Left renal pelvis (tissue), 4 donors: ENCODE data around the gene RESP18. TPM values are rescaled to one million over a fixed set of nuclear protein-coding genes. Genes with fewer than 3 reads are reported as not detected.

ENCODE experiments used
- DNase-seq, 4 donors: peaks; one replicate each; pipeline ENCODE4 v3.0.0-alpha.2; 2013; ENCODE audit warnings: low read depth in 4 of 4, low spot score in 3 of 4
- polyA plus RNA-seq, 4 donors: library from polyadenylated mRNA; unstranded; fragments of 120-200 nt; gene quantifications; one replicate each; pipeline ENCODE4 v1.2.1, GENCODE V29; 2013; ENCODE audit not compliant: insufficient read length in 4 of 4

RESP18 gene
- polyA plus RNA-seq, 4 donors = not detected

DNA sequence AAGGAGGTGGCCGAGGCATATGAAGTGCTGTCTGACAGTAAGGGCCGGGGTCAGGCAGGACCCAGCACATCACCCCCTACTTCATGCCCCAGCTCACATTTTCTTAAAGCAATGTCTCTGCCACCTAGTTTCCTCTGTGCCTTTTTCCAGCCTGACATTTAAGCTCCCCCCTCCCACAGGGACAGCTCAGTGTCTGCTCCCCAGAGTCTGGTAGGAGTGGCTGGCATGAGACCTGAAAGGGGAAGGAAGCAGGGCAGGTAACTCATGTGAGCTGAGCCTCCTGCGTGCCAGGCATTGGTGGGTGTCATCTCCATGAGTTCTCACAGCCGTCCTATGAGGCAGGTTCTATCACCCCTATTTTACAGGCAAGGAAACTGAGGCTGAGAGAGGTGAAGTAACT lies 51.9 kb downstream of the RESP18 start:
- no peak for DNase-seq

DNA sequence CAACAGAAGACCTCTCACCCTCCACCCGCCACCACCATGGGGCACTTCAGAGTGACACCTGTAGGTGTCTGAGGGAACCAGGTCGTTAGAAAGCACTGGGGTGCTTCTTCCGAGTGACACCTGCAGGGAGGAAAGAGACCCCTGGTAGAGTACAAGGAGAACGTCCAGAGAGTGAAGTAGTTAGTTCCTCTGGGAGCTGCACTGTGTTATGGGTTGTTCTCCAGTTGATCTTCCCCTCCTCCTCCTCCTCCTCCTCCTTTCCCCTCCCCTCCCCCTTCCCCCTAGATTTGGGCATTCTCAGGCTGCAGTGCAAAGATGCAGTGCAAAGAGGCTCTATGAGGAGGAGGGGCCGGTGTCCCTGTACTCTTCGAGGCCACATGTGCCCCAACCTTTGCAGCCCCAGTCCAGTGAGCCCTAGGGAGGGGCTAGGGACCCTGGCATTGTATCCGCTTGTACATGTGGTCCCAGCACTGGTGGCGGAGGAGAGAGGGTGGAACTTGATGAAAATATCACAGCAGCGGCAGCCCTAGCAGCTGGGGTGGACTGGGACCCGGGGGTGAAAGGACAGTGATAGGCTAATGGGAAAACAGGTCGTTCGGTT lies 52.5 kb downstream of the RESP18 start:
- no peak for DNase-seq

DNA sequence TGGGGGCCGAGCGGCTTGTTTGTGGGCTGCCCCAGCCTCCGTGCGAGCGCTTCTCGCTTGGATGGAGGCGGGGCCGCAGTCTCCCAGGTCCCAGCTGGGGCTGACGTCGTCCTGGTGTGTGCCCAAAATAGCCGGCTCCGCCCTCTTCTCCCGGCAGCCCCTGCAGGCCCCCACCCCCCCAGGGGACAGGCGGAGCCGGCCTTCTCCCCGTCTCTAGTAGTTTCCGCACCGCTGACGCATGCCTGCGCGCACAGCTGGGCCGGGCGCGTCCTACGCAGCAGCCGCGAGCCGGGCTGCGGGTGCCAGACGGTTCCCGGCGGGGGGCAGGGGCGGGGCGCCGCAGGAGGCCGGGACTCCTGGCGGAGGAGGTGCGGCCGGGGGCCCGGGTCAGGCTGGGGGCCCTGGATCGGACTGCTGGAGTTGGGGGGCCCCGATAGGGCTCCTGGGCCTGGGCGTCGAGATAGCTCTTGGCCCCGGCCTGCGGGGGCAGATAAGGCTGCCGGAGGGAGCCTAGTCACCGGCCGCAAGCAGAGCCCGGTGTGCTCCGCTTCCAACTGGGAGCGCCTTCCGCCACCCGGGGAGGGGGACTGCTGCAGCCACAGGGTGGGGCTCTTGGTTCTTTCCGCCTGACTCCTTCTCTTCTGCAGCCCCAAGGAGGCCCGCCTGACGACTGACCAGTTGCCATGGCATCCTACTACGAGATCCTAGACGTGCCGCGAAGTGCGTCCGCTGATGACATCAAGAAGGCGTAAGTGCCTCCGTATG lies 53.2 kb downstream of the RESP18 start, which contains the start of gene DNAJB2:
Gene DNAJB2, plus strand, starts transcription at position 216 of the 765 bp plus-strand sequence. Its CDS starts 468 bp downstream, at position 684.
- peak; percentile 92 to 97 (median 95) for DNase-seq

DNA sequence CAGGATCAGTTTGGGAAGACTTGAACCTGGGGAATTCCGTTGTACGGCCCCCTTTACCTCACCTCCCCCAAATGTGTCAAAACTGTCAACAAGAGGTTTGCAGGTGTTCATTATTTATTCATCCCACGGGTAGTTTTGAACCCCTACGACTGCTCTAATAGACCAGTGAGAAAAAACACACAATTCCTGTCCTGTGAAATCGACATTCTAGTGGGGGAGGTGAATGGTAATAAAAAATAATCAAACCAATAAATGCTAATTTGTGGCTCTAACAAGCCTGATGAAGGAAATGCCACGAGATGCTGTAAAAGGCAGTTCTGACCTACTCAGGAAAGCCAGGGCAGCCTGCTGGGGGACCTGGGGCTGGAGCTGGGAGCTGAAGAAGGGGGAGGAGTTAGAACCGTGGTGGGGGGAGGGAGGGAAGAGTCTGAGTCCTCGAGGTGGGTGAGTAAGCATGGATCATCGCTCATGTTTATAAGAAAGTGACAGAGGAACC lies 53.8 kb downstream of the RESP18 start:
- no peak for DNase-seq

DNA sequence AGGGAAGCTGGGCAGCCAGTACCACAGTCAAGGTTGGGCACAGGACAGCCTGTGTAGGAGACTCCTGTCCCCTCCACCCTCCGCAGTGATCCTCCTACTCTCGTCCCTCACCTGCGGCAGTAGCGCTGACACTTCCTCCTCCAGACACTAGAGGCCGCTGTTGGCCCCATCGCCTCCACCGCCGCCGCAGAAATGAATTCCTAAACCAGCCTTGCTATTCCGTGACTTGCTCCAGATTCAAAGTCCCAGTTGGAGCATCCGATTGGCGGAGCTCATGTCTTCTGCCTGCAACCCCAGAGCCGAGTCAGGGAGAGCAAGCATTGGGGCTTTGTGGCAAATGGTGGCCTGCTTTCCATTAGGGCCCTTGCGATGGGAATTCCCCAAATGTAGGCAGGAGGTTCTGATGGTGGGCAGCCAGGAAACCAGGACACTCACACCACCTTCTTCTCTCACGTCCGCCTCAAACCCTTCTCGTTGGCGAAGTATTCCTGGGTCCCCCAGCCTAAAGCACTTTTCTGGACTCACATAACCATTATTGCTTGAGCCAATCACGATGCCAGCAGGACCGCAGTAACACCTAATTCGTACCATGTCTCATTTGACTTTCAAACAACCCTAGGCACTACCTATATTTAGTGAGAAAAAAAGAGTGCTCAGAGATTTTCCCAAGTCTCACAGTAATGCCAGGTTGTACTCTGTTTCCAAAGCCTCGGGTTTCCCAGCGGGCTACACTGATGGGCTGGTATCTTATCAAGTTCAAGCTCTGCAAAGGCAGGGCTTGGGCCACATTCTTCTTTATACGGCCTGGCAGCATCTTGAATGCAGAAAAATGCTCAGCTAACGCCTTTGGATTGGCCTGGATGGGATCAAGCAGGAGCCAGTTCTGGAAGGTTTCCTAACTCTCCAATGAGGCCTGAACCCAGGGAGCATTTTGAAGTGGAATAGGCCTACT lies 54.6 kb downstream of the RESP18 start:
- no peak for DNase-seq

Other genes with a start within 250 kb of the RESP18 start
- gene NHEJ1, start 171.9 kb downstream of the RESP18 start, polyA plus RNA-seq = 10 to 100 TPM; 14.8 to 21.3 (median 18.7) TPM
- gene SLC23A3, start 162.7 kb downstream of the RESP18 start, polyA plus RNA-seq = 10 to 100 TPM in 3 of 4 donors, 1 to 10 TPM in 1; 1.2 to 24.8 (median 16.7) TPM
- 10 to 100 TPM; 39.5 to 69.2 (median 58.8) TPM for gene CNPPD1, start 155.8 kb downstream of the RESP18 start, polyA plus RNA-seq
- gene RETREG2, start 154.5 kb downstream of the RESP18 start, polyA plus RNA-seq = 100 to 1,000 TPM in 3 of 4 donors, 10 to 100 TPM in 1; 85.1 to 120 (median 111) TPM
- gene ZFAND2B, start 126.0 kb downstream of the RESP18 start, polyA plus RNA-seq = 10 to 100 TPM; 25.0 to 49.3 (median 35.7) TPM
- gene ABCB6, start 113.8 kb downstream of the RESP18 start, polyA plus RNA-seq = 10 to 100 TPM; 29.5 to 44.5 (median 37.1) TPM
- gene ATG9A, start 103.1 kb downstream of the RESP18 start, polyA plus RNA-seq = 10 to 100 TPM; 40.8 to 45.5 (median 44.2) TPM
- gene ANKZF1, start 102.9 kb downstream of the RESP18 start, polyA plus RNA-seq = 10 to 100 TPM; 28.0 to 76.6 (median 51.3) TPM
- gene GLB1L, start 87.3 kb downstream of the RESP18 start, polyA plus RNA-seq = 10 to 100 TPM; 12.1 to 26.1 (median 21.8) TPM
- gene STK16, start 87.3 kb downstream of the RESP18 start, polyA plus RNA-seq = 10 to 100 TPM; 29.0 to 43.3 (median 36.4) TPM
- gene TUBA4B, start 79.5 kb downstream of the RESP18 start, polyA plus RNA-seq = under 1 TPM in 3 of 4 donors, not detected in 1; 0.46 to 0.69 (median 0.61) TPM
- gene TUBA4A, start 78.8 kb downstream of the RESP18 start, polyA plus RNA-seq = 10 to 100 TPM in 3 of 4 donors, 1 to 10 TPM in 1; 3.4 to 53.8 (median 33.6) TPM
- gene DNAJB2, start 53.4 kb downstream of the RESP18 start, polyA plus RNA-seq = 10 to 100 TPM; 52.1 to 80.6 (median 72.7) TPM
- under 1 TPM; 0.09 to 0.53 (median 0.20) TPM for gene PTPRN, start 23.3 kb downstream of the RESP18 start, polyA plus RNA-seq
- 10 to 100 TPM; 44.7 to 82.9 (median 57.8) TPM for gene DNPEP, start 55.2 kb upstream of the RESP18 start, polyA plus RNA-seq
- 10 to 100 TPM in 2 of 4 donors, 1 to 10 TPM in 2; 5.5 to 10.4 (median 8.1) TPM for gene DES, start 85.6 kb upstream of the RESP18 start, polyA plus RNA-seq
- gene SPEG, start 102.1 kb upstream of the RESP18 start, polyA plus RNA-seq = 10 to 100 TPM in 3 of 4 donors, 1 to 10 TPM in 1; 9.7 to 18.0 (median 12.5) TPM
- gene GMPPA, start 166.1 kb upstream of the RESP18 start, polyA plus RNA-seq = 10 to 100 TPM; 29.7 to 43.8 (median 32.7) TPM
- gene ASIC4, start 181.7 kb upstream of the RESP18 start, polyA plus RNA-seq = under 1 TPM; 0.06 to 0.37 (median 0.19) TPM
- gene CHPF, start 211.1 kb upstream of the RESP18 start, polyA plus RNA-seq = 10 to 100 TPM; 27.4 to 75.8 (median 33.2) TPM
- gene TMEM198, start 211.3 kb upstream of the RESP18 start, polyA plus RNA-seq = 1 to 10 TPM; 2.5 to 3.7 (median 2.9) TPM
- gene OBSL1, start 238.8 kb upstream of the RESP18 start, polyA plus RNA-seq = 100 to 1,000 TPM; 104 to 200 (median 132) TPM
- 1 to 10 TPM in 3 of 4 donors, under 1 TPM in 1; 0.86 to 1.9 (median 1.6) TPM for gene INHA, start 239.6 kb upstream of the RESP18 start, polyA plus RNA-seq